ENCODE data around the gene SHC2.

DNA sequence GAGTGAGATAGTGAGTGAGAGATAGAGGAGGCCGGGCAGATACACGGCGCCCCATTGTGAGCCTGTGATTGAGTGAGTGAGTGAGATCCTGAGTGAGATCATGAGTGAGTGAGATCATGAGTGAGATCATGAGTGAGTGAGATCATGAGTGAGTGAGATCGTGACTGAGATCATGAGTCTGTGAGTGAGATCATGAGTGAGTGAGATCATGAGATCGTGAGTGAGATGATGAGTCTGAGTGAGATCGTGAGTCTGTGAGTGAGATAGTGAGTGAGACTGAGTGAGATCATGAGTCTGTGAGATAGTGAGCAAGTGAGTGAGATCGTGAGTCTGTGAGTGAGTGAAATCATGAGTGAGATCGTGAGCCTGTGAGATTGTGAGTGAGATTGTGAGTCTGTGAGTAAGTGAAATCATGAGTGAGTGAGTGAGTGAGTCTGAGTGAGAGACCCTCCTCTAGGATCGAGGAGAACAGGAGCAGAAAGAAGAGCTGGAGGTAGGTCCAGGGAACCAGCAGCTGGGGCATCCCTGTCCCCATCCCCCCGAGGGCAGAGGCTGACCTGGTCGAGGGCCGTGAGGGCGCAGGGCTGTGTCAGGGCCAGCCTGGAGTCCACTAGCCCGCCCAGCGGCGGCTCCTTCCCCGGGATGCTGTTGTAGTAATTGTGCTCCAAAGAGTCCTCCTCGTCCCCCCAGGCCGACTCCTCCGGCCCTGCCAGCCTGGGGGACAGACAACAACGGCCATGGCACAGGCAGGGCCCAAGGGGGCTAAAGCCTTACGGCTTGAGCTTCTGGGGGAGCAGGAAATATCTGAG, 26.5 kb downstream of the SHC2 start:
- TF ChIP-seq, protein P1, sequence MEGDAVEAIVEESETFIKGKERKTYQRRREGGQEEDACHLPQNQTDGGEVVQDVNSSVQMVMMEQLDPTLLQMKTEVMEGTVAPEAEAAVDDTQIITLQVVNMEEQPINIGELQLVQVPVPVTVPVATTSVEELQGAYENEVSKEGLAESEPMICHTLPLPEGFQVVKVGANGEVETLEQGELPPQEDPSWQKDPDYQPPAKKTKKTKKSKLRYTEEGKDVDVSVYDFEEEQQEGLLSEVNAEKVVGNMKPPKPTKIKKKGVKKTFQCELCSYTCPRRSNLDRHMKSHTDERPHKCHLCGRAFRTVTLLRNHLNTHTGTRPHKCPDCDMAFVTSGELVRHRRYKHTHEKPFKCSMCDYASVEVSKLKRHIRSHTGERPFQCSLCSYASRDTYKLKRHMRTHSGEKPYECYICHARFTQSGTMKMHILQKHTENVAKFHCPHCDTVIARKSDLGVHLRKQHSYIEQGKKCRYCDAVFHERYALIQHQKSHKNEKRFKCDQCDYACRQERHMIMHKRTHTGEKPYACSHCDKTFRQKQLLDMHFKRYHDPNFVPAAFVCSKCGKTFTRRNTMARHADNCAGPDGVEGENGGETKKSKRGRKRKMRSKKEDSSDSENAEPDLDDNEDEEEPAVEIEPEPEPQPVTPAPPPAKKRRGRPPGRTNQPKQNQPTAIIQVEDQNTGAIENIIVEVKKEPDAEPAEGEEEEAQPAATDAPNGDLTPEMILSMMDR (IDR thresholded peaks at IDR 0.05) = no peak
- TF ChIP-seq POLR2A (IDR thresholded peaks at IDR 0.05) = no peak

Data from vagina (tissue), 2 donors.